Sciatic nerve (tissue), 2 donors: ENCODE measurements around the gene ARNT2. TPM values are rescaled to one million over a fixed set of nuclear protein-coding genes. Genes with fewer than 3 reads are reported as not detected.
"Not testable (repeated sequence)": the region's sequence is repeated elsewhere in the genome, so short reads cannot be mapped to it uniquely, and the experiment has no call there.

Experiments
- ATAC-seq: fragments of 200-7000 bp; cut with Tn5 transposase; one replicate; pipeline ENCODE4 v1.9.1; 2020; ENCODE audit warnings: mild to moderate bottlenecking, moderate library complexity
- DNase-seq: peaks from one replicate; pipeline ENCODE4 v3.0.0-alpha.2; 2020; ENCODE audit warnings: low spot score
- intact Hi-C: fragments of 100-400 bp; cut with DNase I; formaldehyde crosslinking; loops from one replicate; pipeline ENCODE4 v1.14.2; 2022
- total RNA-seq: library from RNA; stranded (reverse); fragmentation: NEBNext Ultra II Directional; extraction: Animal tissue kit (Norgen Biotek cat#: 25700); gene quantifications from one replicate; pipeline ENCODE4 v1.2.1, GENCODE V29; 2021
- donor health status: DM: no; HTN: no; CAD: no.
- donor health status: DM: no; HTN: no; CAD: no.

ARNT2 gene
- total RNA-seq, 1 donor from 2014 or later = 16.6 TPM

DNA sequence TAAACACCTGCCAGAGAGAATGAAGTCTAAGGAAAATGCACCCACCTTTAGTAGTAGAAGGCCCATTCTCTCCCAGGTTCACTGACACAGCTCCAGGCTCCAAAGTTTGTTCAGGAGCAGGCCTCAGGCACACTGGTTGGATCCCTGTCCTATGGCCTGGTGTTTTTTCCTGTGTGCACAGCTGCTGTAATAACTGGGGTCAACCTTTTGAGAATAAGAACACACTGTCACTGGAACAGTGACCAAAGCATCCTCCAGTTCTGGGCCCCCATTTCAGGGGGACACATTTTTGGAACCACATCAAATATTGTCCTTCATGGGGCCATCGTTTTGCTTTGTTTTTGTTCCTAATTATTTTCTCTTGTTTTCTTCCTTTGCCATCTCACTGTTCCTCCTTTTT lies 95.8 kb downstream of the ARNT2 start:
- DNase-seq (no peak), ATAC-seq (peak; percentile 88)
- intact Hi-C loops = no loop called here

DNA sequence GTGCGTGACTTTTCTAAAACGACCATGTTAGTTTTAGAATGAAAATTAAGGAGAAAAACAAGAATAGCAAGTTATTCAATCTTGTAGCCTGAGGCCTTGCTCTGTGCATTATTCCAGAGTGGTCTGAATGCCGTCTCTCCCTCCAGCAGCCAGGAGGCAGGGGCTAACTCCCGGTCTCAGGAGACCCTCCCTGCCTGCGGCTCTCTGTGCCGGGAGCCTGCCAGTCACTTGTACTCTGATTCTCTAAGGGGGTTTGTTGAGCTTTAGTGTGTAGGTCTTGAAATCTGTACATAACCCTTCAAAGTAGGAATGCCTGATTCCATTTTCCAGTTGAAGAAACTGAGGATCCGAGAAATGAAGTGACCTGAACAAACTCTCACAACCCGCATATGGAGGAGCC lies 97.3 kb downstream of the ARNT2 start:
- ATAC-seq (no peak), DNase-seq (no peak)
- intact Hi-C loops = no loop called here

DNA sequence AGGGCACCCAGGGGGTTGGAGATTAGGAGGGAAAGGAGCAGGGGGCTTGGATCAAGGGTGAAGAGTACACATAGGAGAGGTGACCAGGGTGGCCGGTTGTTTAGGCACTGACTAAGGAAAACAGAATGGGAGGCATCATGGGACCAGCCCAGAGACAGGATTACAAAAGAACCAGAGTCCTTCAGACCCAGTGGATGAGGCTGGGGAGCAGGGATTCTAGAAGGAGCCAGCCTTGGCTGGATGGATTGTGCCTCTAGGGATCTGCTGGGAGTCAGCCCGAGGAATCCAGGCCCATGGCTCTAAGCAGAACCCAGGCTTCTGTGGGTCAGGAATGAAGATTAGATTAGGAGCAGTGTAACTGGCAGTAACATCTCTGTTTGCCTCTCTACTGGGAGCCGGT lies 98.6 kb downstream of the ARNT2 start:
- ATAC-seq (peak; percentile 70), DNase-seq (no peak)
- intact Hi-C loops = no loop called here

DNA sequence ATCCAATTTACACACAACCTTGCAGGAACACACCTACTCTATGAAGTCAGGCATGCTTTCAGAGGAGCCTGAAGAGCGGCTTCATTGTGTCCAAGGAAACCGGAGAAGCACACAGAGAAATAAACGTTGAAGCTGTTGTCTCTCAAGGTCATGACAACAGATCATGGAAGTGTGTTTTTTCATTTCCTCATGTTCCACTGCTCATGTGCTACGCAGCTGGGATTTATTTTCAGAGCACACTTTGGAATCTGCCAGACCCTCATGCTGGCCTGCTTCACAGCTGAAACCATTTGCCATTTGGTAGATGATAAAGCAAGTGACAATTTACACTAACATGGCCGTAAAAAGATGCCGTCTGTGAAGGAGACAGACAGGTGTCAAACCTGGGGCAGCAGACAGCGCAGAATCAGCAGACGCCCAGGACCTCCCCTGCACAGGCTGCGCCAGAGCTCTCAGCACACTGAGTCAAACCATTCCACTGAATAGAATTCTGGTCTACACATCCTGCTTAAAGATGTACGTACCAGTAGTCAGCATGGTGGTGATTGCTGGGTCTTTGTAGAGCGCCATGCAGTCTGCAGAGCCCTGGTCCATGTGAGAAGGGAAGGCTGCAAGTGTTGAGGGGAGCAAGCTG lies 99.3 kb downstream of the ARNT2 start:
- DNase-seq = no peak
- peak; percentile 81 for ATAC-seq
- intact Hi-C loops = no loop called here

DNA sequence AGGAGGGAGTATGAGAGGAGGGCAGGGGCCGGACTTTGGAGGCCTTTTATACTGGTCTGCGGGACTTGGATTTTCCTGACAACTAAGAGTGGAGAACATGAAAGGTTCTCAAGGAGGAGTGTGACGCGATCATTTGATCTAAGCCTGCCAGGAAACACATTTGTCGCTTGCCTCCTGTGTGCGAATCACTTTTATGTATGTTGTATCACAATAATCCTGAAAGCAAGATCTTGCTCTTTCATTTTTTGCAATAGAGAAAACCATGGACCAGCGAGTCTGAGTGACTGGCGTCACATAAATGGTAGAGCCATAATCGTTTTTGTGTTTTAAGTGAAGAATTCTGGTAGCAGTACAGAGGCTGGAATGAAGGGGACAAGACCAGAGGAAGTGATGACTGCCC lies 100.7 kb downstream of the ARNT2 start:
- ATAC-seq (no peak), DNase-seq (no peak)
- intact Hi-C loops = no loop called here

DNA sequence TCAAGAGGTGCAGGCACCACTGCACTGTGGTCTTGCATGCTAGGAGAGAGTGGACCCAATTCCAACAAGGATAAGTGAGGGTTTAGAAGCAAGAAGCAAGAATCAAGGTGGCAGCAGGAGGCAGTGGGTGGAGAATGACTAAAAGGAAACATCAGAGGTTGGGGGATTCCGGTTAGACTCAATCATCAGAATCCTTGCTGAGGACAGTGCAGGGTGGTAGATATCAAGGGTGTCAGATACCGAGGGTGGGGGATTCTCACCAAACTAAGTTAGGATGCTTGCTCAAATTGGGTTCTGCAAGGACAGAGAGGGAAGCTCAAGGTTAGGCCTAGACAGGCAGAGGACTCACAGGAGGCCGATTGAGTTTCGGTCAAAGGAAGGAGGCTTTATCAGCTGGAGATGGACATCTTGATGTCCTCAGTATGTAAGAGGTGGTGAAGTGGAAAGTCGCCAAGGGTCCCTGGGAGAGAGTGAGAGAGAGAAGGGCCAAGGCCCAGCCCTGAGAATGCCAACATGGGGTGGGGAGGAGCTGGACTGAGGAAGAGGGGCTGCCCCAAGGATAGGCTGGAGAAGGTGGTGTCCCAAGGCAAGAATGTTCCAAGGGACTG lies 102.2 kb downstream of the ARNT2 start:
- no peak for ATAC-seq
- intact Hi-C loops = no loop called here
- no peak for DNase-seq

DNA sequence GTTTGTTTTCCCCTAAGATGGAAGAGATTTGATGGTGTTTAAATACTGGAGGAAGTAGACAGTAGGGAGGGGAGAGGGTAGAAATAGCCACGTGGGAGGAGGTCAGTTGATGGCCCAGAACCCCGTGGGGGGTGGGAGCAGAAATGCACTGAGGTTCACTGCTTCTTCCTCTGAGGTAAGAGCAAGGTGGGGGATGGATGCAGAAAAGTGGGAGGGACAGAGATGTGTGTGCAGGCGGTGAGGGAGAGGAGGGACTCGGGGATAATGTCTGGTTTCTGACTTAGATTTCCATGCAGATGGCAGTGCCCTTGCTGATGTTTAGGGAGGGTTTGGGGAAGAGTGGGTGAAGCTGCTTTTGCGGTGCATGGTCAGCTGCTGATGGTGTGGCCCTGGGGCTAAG lies 102.9 kb downstream of the ARNT2 start:
- ATAC-seq (no peak), DNase-seq (no peak)
- intact Hi-C loops = no loop called here

DNA sequence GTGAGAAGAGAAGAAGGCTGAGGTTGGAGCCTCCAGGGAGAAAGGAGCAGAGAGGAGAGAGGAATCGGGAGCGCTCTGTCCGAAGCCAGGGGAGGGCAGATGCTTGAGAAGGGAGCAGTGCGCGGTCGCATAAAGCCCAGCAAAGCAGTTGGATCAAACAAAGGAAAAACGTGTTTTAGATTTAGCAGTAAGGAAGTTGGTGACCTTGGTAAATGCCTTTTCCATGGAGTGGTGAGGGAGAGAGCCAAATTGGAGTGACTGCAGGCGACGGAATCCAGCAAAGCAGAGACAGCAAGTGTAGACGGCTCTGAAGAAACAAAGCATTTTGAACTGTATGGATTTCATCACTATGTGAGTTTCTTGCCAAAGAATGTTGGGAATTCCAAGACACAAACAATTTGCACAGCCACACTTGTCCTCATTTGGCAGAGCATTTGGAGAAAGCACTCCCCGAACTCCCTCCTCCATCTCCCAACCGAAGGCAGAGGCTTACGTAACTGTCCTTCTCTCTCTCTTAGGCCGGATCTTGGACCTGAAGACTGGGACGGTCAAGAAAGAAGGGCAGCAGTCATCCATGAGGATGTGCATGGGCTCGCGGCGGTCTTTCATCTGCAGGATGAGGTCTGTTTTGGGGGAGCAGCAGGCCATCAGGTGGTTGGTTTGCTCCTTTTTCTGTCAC lies 103.6 kb downstream of the ARNT2 start:
- DNase-seq = no peak
- intact Hi-C loops = no loop called here
- peak; percentile 64 for ATAC-seq

DNA sequence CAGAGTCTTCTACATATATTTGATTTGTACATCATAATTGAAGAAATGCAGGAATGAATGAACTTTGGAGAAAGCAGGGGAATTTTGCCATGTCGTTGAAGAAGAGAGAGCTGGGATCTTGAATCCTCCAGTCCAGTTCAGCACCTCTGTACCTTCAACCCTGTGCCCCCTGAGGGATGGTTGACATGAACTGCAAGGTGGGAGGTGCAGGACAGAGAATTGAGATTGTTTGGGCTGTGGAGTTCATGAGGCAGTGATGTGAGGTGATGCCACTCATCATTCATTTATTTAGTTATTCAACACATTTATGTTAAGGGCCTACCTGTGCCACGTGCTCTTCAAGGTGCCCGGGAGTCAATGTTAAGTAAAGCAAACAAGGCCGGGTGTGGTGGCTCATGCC lies 104.6 kb downstream of the ARNT2 start:
- DNase-seq (no peak), ATAC-seq (no peak)
- intact Hi-C loops = no loop called here

DNA sequence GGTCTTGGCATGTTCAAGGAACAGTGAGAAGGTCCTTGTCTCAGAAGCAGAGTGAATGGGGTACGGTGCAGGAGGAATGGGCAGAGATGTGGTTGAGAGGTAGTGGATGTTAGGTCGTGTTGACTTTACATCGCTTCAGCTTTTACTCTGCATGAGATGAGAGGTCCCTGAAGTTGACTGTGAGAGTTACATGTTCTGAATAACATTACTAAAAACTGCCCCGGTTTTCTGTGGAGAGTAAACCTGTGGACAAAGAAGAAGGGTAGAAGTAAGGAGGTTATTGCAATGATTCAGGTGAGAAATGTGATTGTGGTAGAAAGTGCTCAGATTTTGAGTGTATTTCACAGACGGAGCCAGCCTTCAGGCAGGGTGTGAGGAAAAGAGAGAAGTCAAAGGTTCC lies 105.6 kb downstream of the ARNT2 start:
- ATAC-seq = no peak
- no peak for DNase-seq

DNA sequence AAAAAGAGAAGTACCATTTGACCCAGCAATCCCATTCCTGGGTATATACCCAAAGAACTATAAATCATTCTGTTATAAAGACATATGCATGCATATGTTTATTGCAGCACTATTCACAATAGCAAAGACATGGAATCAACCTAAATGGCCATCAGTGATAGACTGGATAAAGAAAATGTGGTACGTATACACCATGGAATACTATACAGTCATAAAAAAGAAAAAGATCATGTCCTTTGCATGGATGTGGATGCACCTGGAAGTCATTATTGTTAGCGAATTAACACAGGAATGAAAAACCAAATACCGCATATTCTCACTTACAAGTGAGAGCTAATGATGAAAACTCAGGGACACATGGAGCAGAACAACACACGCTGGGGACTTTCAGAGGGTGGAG lies 106.8 kb downstream of the ARNT2 start:
- ATAC-seq, DNase-seq, intact Hi-C loops: not testable (repeated sequence)

More for the DNA sequence above, 105.6 kb downstream of the ARNT2 start:
- intact Hi-C loops = no loop called here

DNA sequence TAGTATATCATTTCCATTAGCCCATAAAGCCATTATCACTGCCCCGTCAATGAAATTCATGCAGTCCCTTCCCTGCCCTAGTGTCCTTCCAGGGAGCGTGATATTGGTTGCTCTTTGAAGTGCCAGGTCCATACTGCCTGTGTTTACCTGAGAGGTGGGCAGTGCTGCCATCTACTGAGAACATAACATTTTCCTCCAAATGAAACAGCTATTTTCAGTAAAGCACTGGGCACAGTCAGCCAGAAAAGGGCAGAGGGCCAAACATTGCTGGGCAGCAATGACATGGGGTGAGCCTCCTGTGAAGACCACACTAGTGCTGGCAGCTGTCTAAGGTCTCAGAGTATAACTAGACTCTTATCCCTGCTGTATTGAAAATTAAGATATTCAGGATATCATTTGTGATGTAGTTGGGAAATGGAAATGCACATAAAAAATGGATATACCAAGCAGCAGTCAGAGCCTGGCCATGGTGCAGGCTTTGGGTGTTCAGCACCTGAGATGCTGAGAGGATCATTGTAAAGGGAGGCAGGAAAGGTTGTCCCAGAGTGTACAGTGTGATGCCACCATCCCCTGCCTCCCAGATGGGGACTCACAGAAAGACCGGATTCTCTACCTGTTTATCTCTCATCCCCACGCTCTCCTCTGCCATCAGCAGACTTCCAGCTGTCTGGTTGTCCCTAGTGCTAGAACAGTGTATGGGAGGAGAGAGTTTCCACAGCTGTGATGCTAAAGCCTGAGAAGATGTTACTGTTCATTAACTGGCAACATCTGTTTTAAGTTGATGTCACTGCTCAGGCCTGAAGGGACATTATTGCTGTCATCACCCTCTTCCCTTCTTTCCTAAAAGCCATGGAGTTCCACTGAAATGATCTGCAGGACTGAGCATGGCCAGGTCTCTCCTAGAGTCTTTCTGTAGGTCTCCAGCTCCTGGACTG lies 108.8 kb downstream of the ARNT2 start:
- ATAC-seq (peak; percentile 93), DNase-seq (no peak)
- intact Hi-C loops = no loop called here

DNA sequence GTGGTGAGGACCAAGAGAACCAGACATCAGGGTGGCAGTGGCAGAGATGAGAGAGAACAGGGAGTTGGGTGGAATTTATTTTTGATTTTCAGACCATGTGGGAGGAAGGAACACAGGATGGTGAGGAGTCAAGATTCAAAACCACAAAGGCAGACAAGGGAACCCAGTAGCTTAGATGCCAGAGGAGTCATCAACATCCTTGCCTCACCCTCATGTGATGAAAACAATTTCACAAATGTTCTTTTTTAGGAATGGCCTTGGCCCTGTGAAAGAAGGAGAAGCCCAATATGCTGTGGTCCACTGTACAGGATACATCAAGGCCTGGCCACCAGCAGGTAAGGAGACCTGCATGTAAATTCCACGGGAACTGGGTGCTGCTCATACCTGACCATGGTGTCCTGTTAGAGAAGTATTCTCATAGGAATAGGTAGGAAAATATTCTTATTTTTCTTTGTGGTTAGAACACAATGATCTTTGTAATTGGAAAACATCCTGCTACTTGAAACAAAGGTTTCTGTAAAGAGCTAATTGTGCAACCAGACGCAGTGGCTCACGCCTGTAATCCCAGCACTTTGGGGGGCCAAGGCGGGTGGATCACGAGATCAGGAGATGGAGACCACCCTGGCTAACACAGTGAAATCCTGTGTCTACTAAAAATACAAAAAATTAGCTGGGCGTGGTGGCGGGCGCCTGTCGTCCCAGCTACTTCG lies 110.0 kb downstream of the ARNT2 start:
- ATAC-seq (peak; percentile 85), DNase-seq (no peak)
- intact Hi-C loops = no loop called here

DNA sequence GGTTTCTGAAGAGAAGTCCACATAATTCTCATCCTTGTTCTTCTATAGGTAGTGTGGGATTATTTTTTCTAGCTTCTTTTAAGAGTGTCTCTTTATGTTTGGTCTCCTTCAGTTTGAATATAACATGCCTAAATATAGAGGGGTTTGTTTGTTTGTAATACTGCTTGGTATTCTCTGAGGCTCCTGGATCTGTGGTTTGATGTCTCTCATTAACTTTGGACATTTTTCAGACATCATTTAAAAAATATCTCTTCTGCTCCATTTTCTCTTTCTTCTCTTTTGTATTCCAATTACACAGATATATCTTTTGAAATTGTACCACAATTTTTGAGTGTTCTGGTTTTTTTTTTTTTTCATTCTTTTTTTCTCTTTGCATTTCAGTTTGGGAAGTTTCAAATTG lies 113.1 kb downstream of the ARNT2 start:
- intact Hi-C loops = no loop called here
- DNase-seq (no peak), ATAC-seq (no peak)

DNA sequence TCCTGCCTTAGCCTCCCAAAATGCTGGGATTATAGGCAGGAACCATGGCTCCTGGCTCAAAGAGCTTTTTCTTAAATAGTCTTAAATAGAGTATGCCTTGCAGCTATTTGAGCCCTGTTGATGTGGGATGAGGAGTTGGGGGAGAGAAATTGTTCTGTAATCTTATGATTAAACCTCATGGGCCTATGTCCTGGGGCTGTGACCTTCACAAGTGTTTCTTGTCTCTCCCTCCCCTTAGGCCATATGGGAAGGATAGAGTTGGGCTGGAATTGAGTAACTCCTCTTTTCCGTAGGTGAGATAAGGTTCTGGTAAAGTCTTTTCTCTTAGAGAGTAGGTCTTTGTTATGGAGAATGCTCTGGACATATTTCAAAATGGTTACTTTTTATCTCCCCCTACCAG lies 114.3 kb downstream of the ARNT2 start:
- DNase-seq (no peak), ATAC-seq (no peak)
- intact Hi-C loops = no loop called here

DNA sequence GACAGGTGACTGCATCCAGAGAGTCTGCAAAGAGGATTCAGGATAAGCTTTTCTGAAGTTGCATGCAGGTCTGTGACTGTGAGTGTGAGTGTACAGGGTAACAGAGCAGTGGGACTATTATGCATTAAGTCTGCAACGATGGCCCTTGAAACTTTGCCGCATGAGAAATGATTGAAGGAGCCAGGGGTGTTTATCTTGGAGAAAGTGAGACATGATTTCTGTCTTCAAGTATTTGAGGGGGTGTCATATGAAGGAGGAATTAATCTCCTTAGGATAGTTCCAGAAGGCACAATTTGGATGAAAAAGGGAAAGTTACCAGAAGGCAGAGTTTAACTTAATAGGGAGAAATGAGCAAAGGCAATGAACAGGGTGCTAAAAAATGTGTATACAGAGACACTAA lies 119.6 kb downstream of the ARNT2 start:
- intact Hi-C loops = no loop called here
- DNase-seq = no peak
- ATAC-seq = no peak

DNA sequence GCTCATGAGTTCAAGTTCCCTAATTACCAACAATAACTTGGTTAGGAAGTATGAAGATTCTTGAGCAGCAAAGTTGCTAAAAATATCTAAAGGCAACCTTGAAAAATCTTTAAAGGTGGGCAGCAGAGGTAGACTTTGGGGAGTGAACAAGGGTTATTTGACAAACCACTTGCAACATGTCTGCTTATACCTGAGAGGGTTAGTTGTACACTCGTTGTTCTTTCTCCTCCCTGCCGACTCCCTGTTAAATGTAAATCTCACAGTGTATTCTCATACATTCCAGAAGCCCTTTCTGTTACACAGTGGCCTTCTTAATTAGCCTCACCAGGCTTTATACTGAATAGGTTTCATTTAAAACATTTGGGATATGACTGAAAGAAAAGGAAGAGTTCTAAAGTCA lies 121.7 kb downstream of the ARNT2 start:
- DNase-seq (no peak), ATAC-seq (no peak)
- intact Hi-C loops = no loop called here

DNA sequence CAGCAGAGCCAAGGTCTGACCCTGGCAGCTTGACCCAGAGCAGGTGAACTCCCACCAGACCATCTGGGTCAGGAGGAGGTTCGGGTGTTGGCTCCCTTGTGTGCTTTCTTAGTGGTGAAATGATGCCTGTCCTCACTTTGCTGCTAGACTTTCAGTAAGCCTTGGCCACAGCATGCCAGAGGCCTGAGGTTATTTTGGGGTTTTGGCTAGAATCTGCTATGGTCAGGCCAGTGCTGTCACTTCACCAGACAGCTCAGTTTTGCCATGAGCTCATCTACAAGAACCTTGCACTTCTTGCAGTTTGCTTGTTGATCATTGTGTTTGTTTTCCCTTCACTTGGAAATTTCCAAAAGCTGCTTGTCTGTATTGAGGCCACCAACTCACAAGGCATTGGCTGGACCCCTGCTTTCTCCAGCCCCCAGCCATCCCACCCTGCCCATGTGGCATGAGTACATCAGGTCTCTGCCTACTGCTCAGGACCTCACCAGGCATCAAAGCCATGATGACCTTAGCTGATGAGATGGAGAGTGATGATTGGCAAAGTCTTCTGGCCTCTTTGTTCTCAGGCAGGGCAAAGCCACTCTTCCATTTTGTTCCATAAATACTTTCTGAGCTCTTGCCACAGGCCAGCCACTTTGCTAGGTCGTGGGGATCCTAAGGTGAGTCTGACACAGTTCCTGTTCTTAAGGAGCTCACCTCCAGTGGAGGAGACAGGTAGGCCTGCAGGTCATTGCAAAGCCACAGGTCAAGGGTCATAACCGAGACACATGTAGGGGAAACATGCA lies 122.6 kb downstream of the ARNT2 start:
- ATAC-seq (peak; percentile 84), DNase-seq (no peak)
- intact Hi-C loops = no loop called here
